Nucleus accumbens (tissue), 56 donors: ENCODE data around the gene MAGI1.

ENCODE experiments used
- DNase-seq, 56 donors: peaks; one replicate each; lab custom pipeline; 2025; lab: John Stamatoyannopoulos, UW

Gene MAGI1

GRCh38 chr3:65371053-65371452 is 667.7 kb downstream of the MAGI1 start:
- DNase-seq = no peak

GRCh38 chr3:65368866-65369265 is 669.9 kb downstream of the MAGI1 start:
- no peak for DNase-seq

- no peak for DNase-seq
Measured at GRCh38 chr3:65362688-65363087, 676.0 kb downstream of the MAGI1 start.

- no peak for DNase-seq
Measured at GRCh38 chr3:65361448-65361847, 677.3 kb downstream of the MAGI1 start.

- no peak for DNase-seq
Measured at GRCh38 chr3:65356331-65357248, 682.1 kb downstream of the MAGI1 start.

GRCh38 chr3:65354880-65355279 is 683.8 kb downstream of the MAGI1 start:
- no peak for DNase-seq

GRCh38 chr3:65352951-65353350 is 685.8 kb downstream of the MAGI1 start:
- no peak for DNase-seq

GRCh38 chr3:65351753-65352152 is 687.0 kb downstream of the MAGI1 start:
- no peak for DNase-seq

GRCh38 chr3:65350801-65351476 is 687.8 kb downstream of the MAGI1 start:
- no peak for DNase-seq

GRCh38 chr3:65348398-65348995 is 690.2 kb downstream of the MAGI1 start:
- DNase-seq = no peak

- DNase-seq = no peak
Measured at GRCh38 chr3:65347166-65347565, 691.6 kb downstream of the MAGI1 start.

GRCh38 chr3:65344846-65345245 is 693.9 kb downstream of the MAGI1 start:
- DNase-seq = no peak

- DNase-seq = no peak
Measured at GRCh38 chr3:65344444-65344843, 694.3 kb downstream of the MAGI1 start.

GRCh38 chr3:65343736-65344135 is 695.0 kb downstream of the MAGI1 start:
- no peak for DNase-seq

GRCh38 chr3:65343026-65343425 is 695.7 kb downstream of the MAGI1 start:
- no peak for DNase-seq

- peak in 10 of 56 donors; percentile 1 to 37 (median 5) for DNase-seq
Measured at GRCh38 chr3:65342084-65342683, 696.5 kb downstream of the MAGI1 start.

GRCh38 chr3:65339192-65339740 is 699.5 kb downstream of the MAGI1 start:
- DNase-seq = no peak

GRCh38 chr3:65338571-65338970 is 700.1 kb downstream of the MAGI1 start:
- no peak for DNase-seq

GRCh38 chr3:65335587-65335986 is 703.1 kb downstream of the MAGI1 start:
- no peak for DNase-seq

- peak in 15 of 56 donors; percentile 2 to 37 (median 5) for DNase-seq
Measured at GRCh38 chr3:65334045-65334665, 704.6 kb downstream of the MAGI1 start.
